Testis (tissue), 3 donors: Measurements from ENCODE around the gene PLXDC2. TPM values are rescaled to one million over a fixed set of nuclear protein-coding genes. Genes with fewer than 3 reads are reported as not detected.

Experiments
- DNase-seq: peaks from one replicate; pipeline ENCODE4 v3.0.0-alpha.2; 2019
- H3K27ac ChIP-seq, 2 donors: fragments of 200-600 bp; sonication (generic); one replicate each; pipeline ENCODE4 v1.5.1; 2019
- H3K27me3 ChIP-seq: fragments of 200-600 bp; sonication (generic); one replicate; pipeline ENCODE4 v1.5.1; 2019
- H3K36me3 ChIP-seq: fragments of 200-600 bp; sonication (generic); one replicate; pipeline ENCODE4 v1.5.1; 2017; ENCODE audit warnings: low read depth; ENCODE audit errors: missing control alignments
- H3K4me1 ChIP-seq: fragments of 200-600 bp; sonication (generic); one replicate; pipeline ENCODE4 v1.5.1; 2019
- H3K4me3 ChIP-seq, 2 donors: fragments of 200-600 bp; sonication (generic); one replicate each; pipeline ENCODE4 v1.5.1; 2017 to 2019
- H3K9me3 ChIP-seq: fragments of 200-600 bp; sonication (generic); one replicate; pipeline ENCODE4 v1.5.1; 2017
- CTCF ChIP-seq, 3 experiments: fragments of 450-650 bp in 2 of 3; fragments of 200-600 bp in 1 of 3; sonication (generic) in 1 of 3; IDR thresholded peaks; one replicate each; pipeline ENCODE4 v1.5.1; 2016 to 2019; ENCODE audit warnings: antibody characterized with exemption in 3 of 3, mild to moderate bottlenecking in 2 of 3, moderate library complexity in 1 of 3
- POLR2A ChIP-seq: fragments of 450-650 bp; IDR thresholded peaks from one replicate; pipeline ENCODE4 v1.6.1; 2017; ENCODE audit warnings: antibody characterized with exemption, mild to moderate bottlenecking, moderate library complexity
- WGBS, 2 donors: methylation state at CpG; one replicate each; pipeline ENCODE4 v1.1.5; 2018; 5-methylcytosine and 5-hydroxymethylcytosine counted together
- intact Hi-C: fragments of 100-400 bp; cut with DNase I; formaldehyde crosslinking; loops from one replicate; pipeline ENCODE4 v1.15.1; 2023; ENCODE audit warnings: low total_unique reads
- polyA plus RNA-seq: library from polyadenylated mRNA; stranded (reverse); fragments of 350-450 nt; fragmentation: Illumina TruSeq; extraction: RNeasy Lipid Tissue Mini Kit (QIAGEN cat#74804); gene quantifications from one replicate; pipeline ENCODE4 v1.2.3, GENCODE V29; 2014; ENCODE audit warnings: low read depth, low replicate concordance; ENCODE audit not compliant: insufficient read depth
- total RNA-seq, 2 donors: library from RNA; depleted of rRNA; stranded (reverse); fragments of >200 nt; gene quantifications; one replicate each; pipeline ENCODE4 v1.2.3, GENCODE V29; 2016

Gene PLXDC2
- total and polyA plus RNA-seq, 3 donors from 2014 or later: 27.5 to 81.7 (median 53.6) TPM

GRCh38 chr10:19947215-19947614 is 131.0 kb downstream of the PLXDC2 start:
- DNase-seq: no peak
- Histone ChIP-seq H3K4me1 (peaks cover 30% of the 10 kb centered on the region), H3K4me3 (no peak overlapping the region), H3K27me3 (no peaks in the 10 kb centered on the region), H3K9me3 (no peaks in the 10 kb centered on the region), H3K36me3 (no peaks in the 10 kb centered on the region), H3K27ac (peak overlapping the region in 1 of 2 donors; percentile 9)
- 27 to 37% methylated on average over 3 of the region's 3 CpGs for WGBS, 2 donors
- intact Hi-C loops: no loop called here
- TF ChIP-seq CTCF (IDR thresholded peaks at IDR 0.05) (no peak), POLR2A (no peak)

GRCh38 chr10:19947656-19948055 is 131.4 kb downstream of the PLXDC2 start:
- Histone ChIP-seq H3K4me1 (peaks cover 30% of the 10 kb centered on the region), H3K9me3 (no peaks in the 10 kb centered on the region), H3K27me3 (no peaks in the 10 kb centered on the region), H3K4me3 (no peak overlapping the region), H3K27ac (peak overlapping the region in 1 of 2 donors; percentile 5), H3K36me3 (no peaks in the 10 kb centered on the region)
- 74 to 79% methylated on average over 2 of the region's 2 CpGs for WGBS, 2 donors
- no peak for DNase-seq
- intact Hi-C loops: no loop called here
- no peak for TF ChIP-seq POLR2A
- no peak for TF ChIP-seq CTCF (IDR thresholded peaks at IDR 0.05)

DNA sequence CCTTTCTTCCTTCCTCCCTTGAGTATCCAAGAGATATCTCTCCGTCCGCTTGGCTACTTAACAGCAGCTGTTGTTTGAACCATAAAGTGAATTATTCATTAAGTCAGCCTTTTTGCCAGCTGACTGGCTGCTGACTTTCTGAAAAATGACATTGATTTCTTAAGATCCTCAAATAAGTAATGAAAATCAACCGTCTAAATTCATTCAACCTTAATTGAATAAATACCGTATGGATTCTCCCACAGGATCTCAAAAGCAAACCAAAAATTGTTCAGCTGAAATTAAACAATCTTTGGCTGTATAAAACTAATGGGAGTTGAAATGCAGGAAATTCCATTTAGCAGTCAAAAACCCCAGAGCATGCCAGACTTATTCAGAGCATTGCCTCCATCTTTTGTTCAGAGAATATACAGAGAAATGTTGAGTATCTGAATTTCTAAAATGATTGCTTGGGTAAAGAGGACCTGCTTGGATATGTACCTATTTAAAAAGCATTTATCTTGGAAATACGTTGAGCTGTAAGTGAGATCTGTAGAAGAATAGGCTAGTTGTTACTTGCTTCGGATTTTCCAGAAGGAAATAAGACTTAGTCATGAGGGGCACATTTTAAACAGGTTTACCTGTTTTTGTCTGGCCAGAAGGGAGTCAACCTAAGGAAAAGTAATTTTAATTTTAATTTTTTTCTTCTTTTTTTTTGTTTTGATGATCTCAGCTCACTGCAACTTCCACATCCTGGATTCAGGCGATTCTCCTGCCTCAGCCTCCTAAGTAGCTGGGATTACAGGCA is 136.2 kb downstream of the PLXDC2 start:
- DNase-seq: no peak
- intact Hi-C loops: no loop called here
- TF ChIP-seq POLR2A (no peak), CTCF (IDR thresholded peaks at IDR 0.05) (no peak)
- Histone ChIP-seq H3K36me3 (no peaks in the 10 kb centered on the region), H3K27me3 (no peaks in the 10 kb centered on the region), H3K27ac (no peak overlapping the region), H3K4me3 (no peak overlapping the region), H3K4me1 (peaks cover 7% of the 10 kb centered on the region), H3K9me3 (no peaks in the 10 kb centered on the region)
- WGBS, 2 donors: 74 to 79% methylated on average over 7 of the region's 7 CpGs

GRCh38 chr10:19954601-19955000 is 138.4 kb downstream of the PLXDC2 start:
- no peak overlapping the region for H3K27ac ChIP-seq
- H3K9me3 ChIP-seq: no peaks in the 10 kb centered on the region
- TF ChIP-seq POLR2A: no peak
- 94 to 100% methylated on average over 2 of the region's 2 CpGs for WGBS, 2 donors
- H3K36me3 ChIP-seq: no peaks in the 10 kb centered on the region
- peaks cover 15% of the 10 kb centered on the region for H3K4me1 ChIP-seq
- DNase-seq: no peak
- no peak overlapping the region for H3K4me3 ChIP-seq
- intact Hi-C loops: no loop called here
- H3K27me3 ChIP-seq: no peaks in the 10 kb centered on the region

DNA sequence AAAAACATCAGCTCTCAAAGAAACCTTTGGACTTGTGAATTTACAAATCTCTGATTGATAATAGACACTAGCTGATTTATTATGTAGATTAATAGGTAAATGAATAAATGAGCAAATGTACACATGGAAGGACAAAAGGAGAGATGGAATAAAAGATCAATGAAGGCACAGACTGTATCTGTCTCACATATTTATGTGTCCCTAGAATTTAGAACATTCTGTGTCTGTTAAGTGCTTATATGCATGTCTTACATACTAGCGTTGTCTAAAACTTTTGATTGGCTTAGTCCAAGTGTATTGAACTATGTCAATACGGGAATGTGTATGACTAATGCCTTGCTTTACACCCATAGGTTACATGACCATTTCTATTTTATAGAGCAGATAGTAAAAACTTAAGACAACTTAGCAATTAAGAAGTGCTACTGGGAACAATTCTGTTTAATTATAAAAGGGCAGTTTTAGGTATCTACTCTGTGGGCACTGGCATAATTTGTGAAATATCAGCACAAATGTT is 140.3 kb downstream of the PLXDC2 start:
- peaks cover 19% of the 10 kb centered on the region for H3K4me1 ChIP-seq
- no peak overlapping the region for H3K4me3 ChIP-seq
- TF ChIP-seq CTCF (IDR thresholded peaks at IDR 0.05) (no peak), POLR2A (no peak)
- intact Hi-C loops: no loop called here
- 96 to 100% methylated on average over 2 of the region's 2 CpGs for WGBS, 2 donors
- H3K9me3 ChIP-seq: no peaks in the 10 kb centered on the region
- DNase-seq: no peak
- H3K27ac ChIP-seq: no peak overlapping the region
- no peaks in the 10 kb centered on the region for H3K27me3 ChIP-seq
- H3K36me3 ChIP-seq: no peaks in the 10 kb centered on the region
